T1000 (cell line): ENCODE data around the gene CYP46A1.
"Not testable (repeated sequence)": the region's sequence is repeated elsewhere in the genome, so short reads cannot be mapped to it uniquely, and the experiment has no call there.

Experiments
- DNase-seq: peaks from one replicate; lab custom pipeline; 2025; ENCODE audit warnings: mixed read lengths; lab: John Stamatoyannopoulos, UW

CYP46A1 gene

DNA sequence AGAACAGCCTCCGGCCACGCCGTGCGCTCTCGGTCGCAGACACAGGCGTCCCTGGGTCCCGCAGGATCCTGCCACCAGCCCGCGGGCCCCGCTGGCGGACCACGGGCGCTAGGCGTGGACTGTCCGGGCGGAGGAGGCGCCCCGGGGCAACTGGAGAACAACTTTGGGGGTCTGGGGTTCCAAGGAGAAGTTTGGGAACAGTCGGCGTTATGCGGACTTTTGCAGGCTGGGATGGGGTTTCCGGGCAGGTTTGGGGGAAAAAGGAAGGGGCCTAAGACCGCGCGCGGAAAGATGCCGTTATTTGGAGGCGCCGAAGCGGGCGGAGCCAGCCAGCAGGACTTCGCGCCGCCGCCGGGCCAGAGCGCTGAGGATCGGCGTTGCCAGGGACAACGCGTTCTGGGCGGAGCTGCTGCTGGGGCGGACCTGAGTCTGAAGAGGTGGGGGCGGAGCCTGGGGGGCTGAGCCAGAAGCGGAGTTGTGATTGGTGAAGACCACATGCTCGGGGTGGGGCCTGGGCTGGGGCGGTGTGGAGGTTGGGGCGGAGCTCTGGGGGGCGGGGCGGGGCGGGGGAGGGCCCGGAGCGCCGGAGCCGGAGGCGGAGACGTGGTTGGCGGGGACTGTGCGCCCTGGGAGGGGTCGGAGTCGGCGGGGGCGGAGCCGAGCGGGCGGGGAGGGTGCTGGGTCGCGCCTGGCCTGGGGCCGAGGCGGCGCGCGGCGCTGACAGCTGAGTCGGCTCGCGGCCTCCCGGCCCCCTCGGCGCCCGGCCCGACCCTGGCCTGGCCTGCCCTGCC is at the start of gene CYP46A1:
CYP46A1 (plus strand) TSS at position 680 of the 791 bp plus-strand sequence. CDS start 120 bp downstream, outside the sequence.
- peak; percentile 97 for DNase-seq

DNA sequence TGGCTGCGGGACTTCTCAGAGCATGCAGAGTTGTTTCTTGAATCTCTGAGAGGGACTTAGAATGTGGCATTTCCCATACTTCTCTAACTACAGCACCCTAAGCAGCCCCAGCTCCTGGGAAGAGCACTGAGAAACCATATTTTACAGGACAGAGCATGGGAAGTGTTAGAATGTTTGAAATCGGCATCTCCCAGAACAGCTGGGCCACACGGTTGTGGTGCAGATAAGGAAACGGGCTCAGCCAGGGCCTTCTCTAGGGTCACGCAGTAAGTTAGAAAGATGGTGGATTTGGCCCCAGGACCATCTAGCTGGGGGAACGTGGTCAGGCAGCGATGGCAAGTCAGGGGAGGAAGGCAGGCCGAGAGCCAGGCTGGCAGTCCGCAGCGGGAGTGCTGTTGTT is 49.7 kb upstream of the CYP46A1 start:
- no peak for DNase-seq

DNA sequence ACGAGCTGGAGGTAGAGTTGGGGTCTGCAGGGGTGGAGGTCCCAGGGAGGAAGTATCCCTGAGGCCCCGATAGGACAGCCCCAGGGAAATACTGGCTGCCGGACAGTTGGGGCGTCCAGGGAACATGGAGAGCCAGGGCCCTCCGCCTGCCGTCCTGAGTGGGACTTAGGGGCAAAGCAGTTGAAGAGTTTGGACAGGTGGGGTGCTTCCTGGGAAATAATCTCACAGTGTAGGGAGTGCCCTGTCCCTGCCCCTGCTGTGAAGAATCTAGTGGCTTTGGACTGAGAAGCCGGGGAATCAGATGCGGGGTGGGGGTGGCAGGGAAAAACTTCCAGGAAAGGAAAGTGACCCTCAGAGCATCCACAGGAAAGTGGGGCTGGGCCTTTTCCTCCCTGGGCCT is 49.0 kb upstream of the CYP46A1 start:
- DNase-seq: no peak

DNA sequence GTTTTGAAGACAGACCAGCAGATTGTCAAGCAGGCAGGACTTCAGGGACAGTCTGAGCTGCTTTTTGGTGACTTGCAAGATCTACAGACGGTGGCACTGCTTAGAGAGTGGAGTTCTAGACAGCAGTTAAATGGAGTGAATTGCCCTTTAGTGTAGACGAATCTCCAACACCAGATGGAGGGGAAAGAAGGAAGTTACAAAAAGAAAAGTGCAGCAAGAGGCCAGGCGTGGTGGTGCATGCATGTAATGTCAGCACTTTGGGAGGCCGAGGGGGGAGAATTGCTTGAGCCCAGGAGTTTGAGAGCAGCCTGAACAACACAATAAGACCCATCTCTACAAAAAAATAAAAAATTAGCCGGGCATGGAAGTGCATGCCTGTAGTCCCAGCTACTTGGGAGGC is 47.6 kb upstream of the CYP46A1 start:
- no peak for DNase-seq

DNA sequence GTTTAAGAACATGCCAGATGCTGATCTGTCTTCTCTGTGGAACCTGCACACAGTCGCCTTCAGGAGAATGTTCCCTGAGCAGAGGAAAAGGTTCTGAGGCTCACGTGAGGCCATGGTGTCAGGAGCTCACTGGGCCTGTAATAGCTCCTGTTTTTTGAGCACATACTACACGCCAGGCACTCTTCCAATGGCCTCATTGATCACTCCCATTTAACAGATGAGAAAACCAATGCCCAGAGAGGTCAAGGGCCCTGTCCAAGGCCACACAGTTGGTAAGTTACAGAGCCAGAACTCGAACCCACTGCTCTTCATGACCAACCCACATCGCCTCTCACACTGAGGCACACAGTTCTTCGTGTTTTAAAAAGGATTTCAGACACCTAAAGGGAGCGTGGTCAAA is 46.5 kb upstream of the CYP46A1 start:
- no peak for DNase-seq

GRCh38 chr14:99642771-99643170 is 41.3 kb upstream of the CYP46A1 start:
- DNase-seq: not testable (repeated sequence)

DNA sequence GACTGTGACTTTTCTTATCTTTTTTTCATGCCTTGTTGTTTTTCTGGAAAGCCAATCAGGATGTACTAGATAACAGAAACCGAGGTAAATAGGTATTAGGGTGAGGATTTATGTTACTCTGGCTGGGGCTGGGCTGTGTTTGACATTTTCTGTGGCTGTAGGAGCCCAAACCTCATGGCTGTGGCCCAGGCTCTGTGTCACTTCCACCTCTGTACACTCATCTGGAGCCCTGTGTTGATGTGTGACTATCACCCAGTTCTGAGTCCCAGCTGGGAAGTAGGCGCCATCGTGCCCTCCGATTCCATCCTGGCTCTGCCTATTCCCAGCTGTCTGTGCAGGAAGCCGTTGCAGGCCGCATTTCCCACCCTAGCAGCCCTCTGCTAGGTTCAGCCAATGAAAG is 40.8 kb upstream of the CYP46A1 start:
- DNase-seq: no peak

DNA sequence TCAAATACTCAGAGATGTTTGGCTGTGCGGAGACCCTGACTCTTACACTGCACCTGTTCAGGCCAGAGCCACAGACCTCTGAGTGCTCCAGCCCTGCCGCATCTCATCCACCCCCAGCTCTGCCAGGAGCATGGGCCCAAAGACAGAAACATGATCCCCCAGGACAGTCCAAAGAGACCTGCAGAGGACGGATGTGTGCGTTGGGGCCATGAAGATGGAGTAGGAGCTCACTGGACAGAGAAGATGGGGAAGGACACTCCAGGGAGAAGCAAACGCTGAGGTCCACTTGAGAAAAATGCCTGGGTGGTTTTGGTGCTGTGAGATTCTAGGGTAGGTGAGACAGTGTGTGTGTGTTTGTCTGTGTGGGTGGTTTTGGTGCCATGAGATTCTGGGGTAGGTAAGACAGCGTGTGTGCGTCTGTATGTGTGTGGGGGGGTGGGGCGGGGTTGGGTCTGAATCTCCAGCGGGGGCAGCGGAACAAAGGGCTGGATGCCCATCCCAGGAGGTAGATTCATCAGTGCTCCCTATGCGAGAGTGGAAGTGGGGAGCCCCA is 40.0 kb upstream of the CYP46A1 start:
- no peak for DNase-seq

DNA sequence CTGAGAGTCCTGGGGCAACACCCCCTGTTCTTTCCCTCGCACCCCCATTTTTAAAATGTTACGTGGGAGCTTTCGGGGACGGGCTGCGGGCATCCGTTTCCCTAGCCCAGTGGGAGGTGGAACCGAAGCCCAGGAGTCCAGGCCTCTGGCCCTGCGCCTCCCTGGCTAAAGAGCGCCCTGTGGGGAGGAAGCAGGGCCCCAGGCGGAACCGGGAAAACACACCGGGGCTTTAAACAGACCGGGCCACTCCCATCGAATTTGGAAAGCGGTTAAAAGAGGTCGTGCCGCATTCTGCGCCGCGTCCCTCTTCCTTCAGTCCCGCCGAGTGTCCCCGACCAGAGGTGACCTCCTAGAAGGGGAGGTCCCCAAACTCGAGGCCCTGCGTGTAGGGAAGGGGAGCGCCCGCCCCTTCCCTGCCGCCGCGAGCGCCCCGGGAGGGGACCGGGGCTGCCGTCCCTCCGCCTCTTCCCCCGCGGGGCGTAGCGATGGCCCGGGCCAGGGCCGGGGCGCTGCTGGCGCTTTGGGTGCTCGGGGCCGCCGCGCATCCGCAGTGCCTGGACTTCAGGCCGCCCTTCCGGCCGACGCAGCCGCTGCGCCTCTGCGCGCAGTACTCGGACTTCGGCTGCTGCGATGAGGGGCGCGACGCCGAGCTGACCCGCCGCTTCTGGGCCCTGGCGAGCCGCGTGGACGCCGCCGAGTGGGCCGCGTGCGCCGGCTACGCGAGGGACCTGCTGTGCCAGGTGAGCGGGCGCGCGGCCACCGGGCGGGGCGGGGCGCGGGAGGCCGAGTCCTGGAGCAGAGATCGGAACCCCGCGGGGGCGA is 39.2 kb upstream of the CYP46A1 start, which contains the start of gene HHIPL1:
HHIPL1 (plus strand) TSS at position 407 of the 822 bp plus-strand sequence; CDS start at position 486, 79 bp downstream.
- DNase-seq: no peak

DNA sequence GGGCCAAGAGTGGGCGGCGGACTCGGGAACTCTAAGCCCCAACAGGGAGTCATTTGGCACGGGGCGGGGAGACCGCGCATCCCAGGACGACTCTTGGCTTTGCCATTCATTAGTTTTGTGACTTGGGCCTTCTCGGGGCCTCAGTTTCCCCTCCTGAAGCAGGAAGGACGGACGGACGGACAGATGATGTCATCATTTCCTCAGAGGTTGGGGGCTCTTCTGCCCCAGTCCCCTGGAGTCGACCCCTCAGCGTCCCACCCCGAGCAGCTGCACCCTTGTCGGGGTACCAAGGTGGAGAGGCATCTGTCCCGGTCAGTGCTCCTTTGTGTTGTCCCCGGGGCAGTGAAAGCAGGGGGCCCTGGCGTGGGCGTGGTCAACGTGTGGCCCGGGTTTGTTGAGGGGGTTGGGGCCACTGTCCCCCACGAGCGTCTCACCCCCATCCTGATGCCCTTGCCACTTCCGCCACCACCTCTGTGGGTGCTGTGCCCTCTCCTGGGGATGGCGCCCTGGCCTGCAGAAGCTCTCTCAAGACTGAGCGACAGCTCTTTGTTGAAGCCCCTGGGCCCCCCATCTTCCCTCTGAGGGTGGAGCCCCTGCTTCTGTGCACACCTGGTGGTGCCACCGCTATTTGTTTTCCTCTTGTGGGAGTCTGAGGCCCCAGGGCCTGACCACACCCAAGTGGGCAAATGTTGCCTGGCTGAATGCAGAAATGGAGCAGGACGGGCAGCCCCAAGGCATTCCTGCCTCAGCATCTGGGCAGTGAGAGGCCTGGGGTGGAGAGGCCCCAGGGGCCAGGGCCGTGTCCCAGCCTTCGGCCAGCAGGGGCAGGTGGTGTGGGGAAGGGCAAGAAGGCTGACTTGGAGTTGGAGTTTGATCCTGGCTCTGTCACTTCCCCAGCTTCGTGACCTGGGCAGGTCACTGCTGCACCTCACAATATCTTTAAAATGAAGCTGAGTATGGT is 38.3 kb upstream of the CYP46A1 start:
- DNase-seq: no peak

DNA sequence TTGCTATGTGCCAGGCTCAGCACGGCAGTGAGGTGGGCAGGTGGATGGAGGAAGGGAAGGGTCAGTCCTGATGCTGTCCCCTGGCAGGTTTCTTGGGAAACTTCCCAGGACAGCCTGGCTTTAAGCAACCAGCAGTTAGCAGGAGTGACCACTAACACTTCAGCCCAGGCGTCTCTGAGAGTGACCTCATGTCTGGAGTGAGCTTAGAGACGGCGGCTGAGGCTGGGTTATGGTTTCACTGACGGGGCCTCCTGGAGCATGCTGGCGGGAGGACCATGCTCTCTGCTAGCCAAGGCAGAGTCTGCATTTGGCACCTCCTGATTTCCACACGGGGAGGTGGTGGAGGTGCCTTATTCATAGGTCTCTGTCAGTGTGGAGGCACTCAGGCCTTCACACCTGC is 36.7 kb upstream of the CYP46A1 start:
- no peak for DNase-seq

GRCh38 chr14:99648027-99648784 is 35.9 kb upstream of the CYP46A1 start:
- DNase-seq: no peak

- no peak for DNase-seq
Observed at GRCh38 chr14:99649219-99649618, 34.9 kb upstream of the CYP46A1 start.

- no peak for DNase-seq
Observed at GRCh38 chr14:99649643-99650042, 34.5 kb upstream of the CYP46A1 start.

- no peak for DNase-seq
Observed at GRCh38 chr14:99650189-99650588, 33.9 kb upstream of the CYP46A1 start.

GRCh38 chr14:99651953-99652746 is 31.9 kb upstream of the CYP46A1 start:
- DNase-seq: no peak

GRCh38 chr14:99654235-99654985 is 29.7 kb upstream of the CYP46A1 start:
- DNase-seq: no peak

GRCh38 chr14:99655521-99655920 is 28.6 kb upstream of the CYP46A1 start:
- DNase-seq: no peak

GRCh38 chr14:99656171-99656570 is 27.9 kb upstream of the CYP46A1 start:
- DNase-seq: no peak
